Measurements from ENCODE around the gene MACROD2. TPM values are rescaled to one million over a fixed set of nuclear protein-coding genes. Genes with fewer than 3 reads are reported as not detected.

Gene MACROD2
- total RNA-seq, 4 donors from 2014 or later, result 12.6 to 60.3 (median 18.9) TPM

DNA sequence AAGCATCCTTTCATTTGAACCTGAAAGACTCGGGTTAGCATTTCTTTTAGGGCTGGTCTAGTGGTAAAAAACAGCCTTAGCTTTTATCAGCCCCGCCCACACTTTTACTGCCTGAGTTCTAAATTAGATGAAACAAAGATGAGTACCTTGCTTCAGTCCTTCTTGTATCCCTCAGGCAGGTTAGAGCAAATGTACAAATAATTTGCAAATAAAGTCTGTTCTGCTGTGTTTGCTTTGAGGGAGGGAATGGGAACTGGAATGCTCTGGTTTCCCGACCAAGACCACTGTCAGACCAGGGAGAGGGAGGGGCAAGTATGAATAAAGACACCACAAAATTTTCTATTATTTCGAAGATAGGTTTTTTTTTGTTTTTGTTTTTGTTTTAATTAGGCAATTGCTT is 427.6 kb downstream of the MACROD2 start:
- Histone ChIP-seq H3K27me3 (no peaks in the 10 kb centered on the region), H3K27ac (no peak overlapping the region), H3K9me3 (no peaks in the 10 kb centered on the region), H3K4me1 (no peaks in the 10 kb centered on the region), H3K4me3 (no peak overlapping the region), H3K36me3 (no peaks in the 10 kb centered on the region)
- 70% methylated on average over 4 of the region's 4 CpGs for WGBS
- DNase-seq (ENCODE audit: low spot score in 2 of 2), result no peak
- no peak for TF ChIP-seq POLR2A (IDR thresholded peaks at IDR 0.05)
- no peak for TF ChIP-seq POLR2AphosphoS5 (IDR thresholded peaks at IDR 0.05)
- TF ChIP-seq, protein P1, sequence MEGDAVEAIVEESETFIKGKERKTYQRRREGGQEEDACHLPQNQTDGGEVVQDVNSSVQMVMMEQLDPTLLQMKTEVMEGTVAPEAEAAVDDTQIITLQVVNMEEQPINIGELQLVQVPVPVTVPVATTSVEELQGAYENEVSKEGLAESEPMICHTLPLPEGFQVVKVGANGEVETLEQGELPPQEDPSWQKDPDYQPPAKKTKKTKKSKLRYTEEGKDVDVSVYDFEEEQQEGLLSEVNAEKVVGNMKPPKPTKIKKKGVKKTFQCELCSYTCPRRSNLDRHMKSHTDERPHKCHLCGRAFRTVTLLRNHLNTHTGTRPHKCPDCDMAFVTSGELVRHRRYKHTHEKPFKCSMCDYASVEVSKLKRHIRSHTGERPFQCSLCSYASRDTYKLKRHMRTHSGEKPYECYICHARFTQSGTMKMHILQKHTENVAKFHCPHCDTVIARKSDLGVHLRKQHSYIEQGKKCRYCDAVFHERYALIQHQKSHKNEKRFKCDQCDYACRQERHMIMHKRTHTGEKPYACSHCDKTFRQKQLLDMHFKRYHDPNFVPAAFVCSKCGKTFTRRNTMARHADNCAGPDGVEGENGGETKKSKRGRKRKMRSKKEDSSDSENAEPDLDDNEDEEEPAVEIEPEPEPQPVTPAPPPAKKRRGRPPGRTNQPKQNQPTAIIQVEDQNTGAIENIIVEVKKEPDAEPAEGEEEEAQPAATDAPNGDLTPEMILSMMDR (IDR thresholded peaks at IDR 0.05), result no peak
- TF ChIP-seq EP300 (IDR thresholded peaks at IDR 0.05), result no peak

DNA sequence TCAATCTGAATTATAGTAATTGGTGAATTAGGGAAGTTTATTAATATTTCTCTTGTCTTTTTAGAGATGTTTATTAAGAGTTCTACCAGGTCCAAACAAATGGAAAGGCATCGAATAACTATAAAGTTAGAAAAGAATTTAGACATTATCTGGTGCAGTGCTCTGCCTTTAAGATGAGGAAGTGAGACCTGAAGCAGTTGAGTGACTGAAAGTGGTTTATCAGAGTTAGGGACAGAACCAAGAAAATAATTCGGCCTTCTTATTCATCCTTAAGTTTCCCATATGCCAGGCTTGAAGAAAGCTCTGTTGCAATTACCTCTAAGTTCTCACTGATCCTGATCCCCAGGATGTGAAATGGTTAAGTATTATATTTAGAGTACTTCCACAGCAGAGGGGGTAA is 436.3 kb downstream of the MACROD2 start:
- H3K27ac ChIP-seq, result no peak overlapping the region
- 88% methylated on average over 2 of the region's 2 CpGs for WGBS
- H3K9me3 ChIP-seq, result no peaks in the 10 kb centered on the region
- H3K27me3 ChIP-seq, result no peaks in the 10 kb centered on the region
- DNase-seq (ENCODE audit: low spot score in 2 of 2), result no peak
- TF ChIP-seq POLR2AphosphoS5 (IDR thresholded peaks at IDR 0.05) (no peak), POLR2A (IDR thresholded peaks at IDR 0.05) (no peak), EP300 (IDR thresholded peaks at IDR 0.05) (no peak)
- TF ChIP-seq, protein P1 (IDR thresholded peaks at IDR 0.05), result no peak
- no peak overlapping the region for H3K4me3 ChIP-seq
- no peaks in the 10 kb centered on the region for H3K36me3 ChIP-seq
- no peaks in the 10 kb centered on the region for H3K4me1 ChIP-seq

DNA sequence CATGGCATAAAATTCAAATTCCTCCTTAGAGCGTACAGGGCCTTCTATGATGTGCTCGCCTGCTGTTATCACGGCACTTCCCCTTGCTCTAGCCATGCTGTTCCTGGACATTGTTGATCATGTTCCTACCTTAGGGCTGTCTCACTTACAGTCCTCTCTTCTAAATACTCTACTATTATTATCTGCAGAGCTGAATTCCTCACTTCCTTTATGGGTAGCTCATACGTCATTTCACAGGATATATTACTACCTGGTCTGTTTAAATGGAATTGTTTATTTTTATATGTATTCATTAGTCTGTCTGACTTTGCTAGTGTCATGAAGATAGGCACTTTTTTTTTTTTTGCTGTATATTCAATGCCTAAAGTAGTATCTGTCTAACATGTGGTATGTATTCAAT is 436.8 kb downstream of the MACROD2 start:
- no peaks in the 10 kb centered on the region for H3K4me1 ChIP-seq
- no peak overlapping the region for H3K27ac ChIP-seq
- H3K9me3 ChIP-seq, result no peaks in the 10 kb centered on the region
- TF ChIP-seq POLR2A (IDR thresholded peaks at IDR 0.05) (no peak), EP300 (IDR thresholded peaks at IDR 0.05) (no peak), POLR2AphosphoS5 (IDR thresholded peaks at IDR 0.05) (no peak)
- TF ChIP-seq, protein P1 (IDR thresholded peaks at IDR 0.05), result no peak
- no peak overlapping the region for H3K4me3 ChIP-seq
- no peaks in the 10 kb centered on the region for H3K36me3 ChIP-seq
- 94% methylated on average over 4 of the region's 4 CpGs for WGBS
- no peak for DNase-seq (ENCODE audit: low spot score in 2 of 2)
- no peaks in the 10 kb centered on the region for H3K27me3 ChIP-seq

- no peak for DNase-seq (ENCODE audit: low spot score in 2 of 2)
- Histone ChIP-seq H3K27ac (no peak overlapping the region), H3K4me3 (no peak overlapping the region), H3K9me3 (no peaks in the 10 kb centered on the region), H3K27me3 (no peaks in the 10 kb centered on the region), H3K36me3 (no peaks in the 10 kb centered on the region), H3K4me1 (no peaks in the 10 kb centered on the region)
- TF ChIP-seq EP300 (IDR thresholded peaks at IDR 0.05), result no peak
- TF ChIP-seq POLR2AphosphoS5 (IDR thresholded peaks at IDR 0.05), result no peak
- TF ChIP-seq POLR2A (IDR thresholded peaks at IDR 0.05), result no peak
Observed at GRCh38 chr20:14432597-14432996, 437.3 kb downstream of the MACROD2 start.

- H3K27me3 ChIP-seq, result no peaks in the 10 kb centered on the region
- H3K27ac ChIP-seq, result no peak overlapping the region
- H3K4me3 ChIP-seq, result no peak overlapping the region
- no peaks in the 10 kb centered on the region for H3K4me1 ChIP-seq
- H3K36me3 ChIP-seq, result no peaks in the 10 kb centered on the region
- no peak for DNase-seq (ENCODE audit: low spot score in 2 of 2)
- WGBS, result 46% methylated on average over 1 of the region's 1 CpG
- H3K9me3 ChIP-seq, result no peaks in the 10 kb centered on the region
- TF ChIP-seq, protein P1 (IDR thresholded peaks at IDR 0.05), result no peak
- TF ChIP-seq EP300 (IDR thresholded peaks at IDR 0.05), result no peak
- TF ChIP-seq POLR2AphosphoS5 (IDR thresholded peaks at IDR 0.05), result no peak
- no peak for TF ChIP-seq POLR2A (IDR thresholded peaks at IDR 0.05)
Observed at GRCh38 chr20:14434384-14435136, 439.2 kb downstream of the MACROD2 start.

Measured in suprapubic skin (tissue), 4 donors.